ENCODE data around the gene SLC7A7. TPM values are rescaled to one million over a fixed set of nuclear protein-coding genes. Genes with fewer than 3 reads are reported as not detected.

SLC7A7 gene
- total and polyA plus RNA-seq, 10 of the 15 experiments (the other 5 are each of a cell fraction or from before 2014, with no cell fraction given) = 27.8 to 79.2 (median 50.8) TPM

DNA sequence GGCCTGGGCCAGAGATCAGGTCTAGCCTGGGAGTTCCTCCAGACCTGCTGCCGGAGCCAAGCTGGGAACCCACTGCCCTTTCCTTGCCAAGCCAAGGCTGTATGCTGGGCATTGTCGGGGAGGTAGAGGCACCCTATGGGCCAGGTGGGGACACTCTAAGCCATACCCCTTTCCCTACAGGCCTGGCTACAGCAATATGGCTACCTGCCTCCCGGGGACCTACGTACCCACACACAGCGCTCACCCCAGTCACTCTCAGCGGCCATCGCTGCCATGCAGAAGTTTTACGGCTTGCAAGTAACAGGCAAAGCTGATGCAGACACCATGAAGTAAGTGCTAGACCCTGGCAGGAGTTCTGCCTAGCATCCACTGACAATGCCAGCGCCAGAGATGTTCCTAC, 26.1 kb upstream of the SLC7A7 start:
- no TSS peak for BruUV-seq (replicated peaks)
- intact Hi-C loops (cut with micrococcal nuclease; ENCODE audit: unreplicated experiment) = no loop called here
- Histone ChIP-seq H3K79me2 (ENCODE audit: control insufficient read depth, insufficient read depth, low read length) (no peaks in the 10 kb centered on the region), H3K9ac (ENCODE audit: control insufficient read depth, insufficient read depth, low read length) (no peak overlapping the region), H3K4me3 (no peak overlapping the region), H3K27ac (ENCODE audit: control insufficient read depth, insufficient read depth) (no peak overlapping the region), H4K20me1 (ENCODE audit: control insufficient read depth, insufficient read depth) (no peaks in the 10 kb centered on the region), H3K9me3 (replicated peaks; ENCODE audit: control insufficient read depth, insufficient read depth, low read length) (no peaks in the 10 kb centered on the region), H3K4me2 (ENCODE audit: control insufficient read depth, insufficient read depth) (no peak overlapping the region), H3K36me3 (ENCODE audit: control insufficient read depth in 2 of 2, insufficient read depth in 2 of 2, low read length in 1 of 2) (no peaks in the 10 kb centered on the region), H3K4me1 (ENCODE audit: control insufficient read depth, insufficient read depth, low read length) (peaks cover 21% of the 10 kb centered on the region), H3K27me3 (replicated peaks in 1 of 2; ENCODE audit: control insufficient read depth in 2 of 2, insufficient read depth in 2 of 2, low read length in 1 of 2) (no peaks in the 10 kb centered on the region), H2AFZ (ENCODE audit: control insufficient read depth, low read depth, low read length) (no peak overlapping the region)
- ATAC-seq = no peak
- TF ChIP-seq, protein P1, sequence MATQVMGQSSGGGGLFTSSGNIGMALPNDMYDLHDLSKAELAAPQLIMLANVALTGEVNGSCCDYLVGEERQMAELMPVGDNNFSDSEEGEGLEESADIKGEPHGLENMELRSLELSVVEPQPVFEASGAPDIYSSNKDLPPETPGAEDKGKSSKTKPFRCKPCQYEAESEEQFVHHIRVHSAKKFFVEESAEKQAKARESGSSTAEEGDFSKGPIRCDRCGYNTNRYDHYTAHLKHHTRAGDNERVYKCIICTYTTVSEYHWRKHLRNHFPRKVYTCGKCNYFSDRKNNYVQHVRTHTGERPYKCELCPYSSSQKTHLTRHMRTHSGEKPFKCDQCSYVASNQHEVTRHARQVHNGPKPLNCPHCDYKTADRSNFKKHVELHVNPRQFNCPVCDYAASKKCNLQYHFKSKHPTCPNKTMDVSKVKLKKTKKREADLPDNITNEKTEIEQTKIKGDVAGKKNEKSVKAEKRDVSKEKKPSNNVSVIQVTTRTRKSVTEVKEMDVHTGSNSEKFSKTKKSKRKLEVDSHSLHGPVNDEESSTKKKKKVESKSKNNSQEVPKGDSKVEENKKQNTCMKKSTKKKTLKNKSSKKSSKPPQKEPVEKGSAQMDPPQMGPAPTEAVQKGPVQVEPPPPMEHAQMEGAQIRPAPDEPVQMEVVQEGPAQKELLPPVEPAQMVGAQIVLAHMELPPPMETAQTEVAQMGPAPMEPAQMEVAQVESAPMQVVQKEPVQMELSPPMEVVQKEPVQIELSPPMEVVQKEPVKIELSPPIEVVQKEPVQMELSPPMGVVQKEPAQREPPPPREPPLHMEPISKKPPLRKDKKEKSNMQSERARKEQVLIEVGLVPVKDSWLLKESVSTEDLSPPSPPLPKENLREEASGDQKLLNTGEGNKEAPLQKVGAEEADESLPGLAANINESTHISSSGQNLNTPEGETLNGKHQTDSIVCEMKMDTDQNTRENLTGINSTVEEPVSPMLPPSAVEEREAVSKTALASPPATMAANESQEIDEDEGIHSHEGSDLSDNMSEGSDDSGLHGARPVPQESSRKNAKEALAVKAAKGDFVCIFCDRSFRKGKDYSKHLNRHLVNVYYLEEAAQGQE (IDR thresholded peaks at IDR 0.05; ENCODE audit: low read depth, low read length) = no peak
- TF ChIP-seq, protein P2, sequence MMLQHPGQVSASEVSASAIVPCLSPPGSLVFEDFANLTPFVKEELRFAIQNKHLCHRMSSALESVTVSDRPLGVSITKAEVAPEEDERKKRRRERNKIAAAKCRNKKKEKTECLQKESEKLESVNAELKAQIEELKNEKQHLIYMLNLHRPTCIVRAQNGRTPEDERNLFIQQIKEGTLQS (IDR thresholded peaks at IDR 0.05; ENCODE audit: borderline replicate concordance, extremely low read depth, low read depth, low read length) = no peak
- no peak for TF ChIP-seq PML (IDR thresholded peaks at IDR 0.05; ENCODE audit: low read length)
- no peak for TF ChIP-seq FOXK2 (IDR thresholded peaks at IDR 0.05)
- no peak for TF ChIP-seq HDAC2 (IDR thresholded peaks at IDR 0.05)
- no peak for TF ChIP-seq BACH1 (IDR thresholded peaks at IDR 0.05; ENCODE audit: borderline replicate concordance)
- TF ChIP-seq ZSCAN29 (IDR thresholded peaks at IDR 0.05) = no peak
- no peak for TF ChIP-seq MYC (IDR thresholded peaks at IDR 0.05; ENCODE audit: insufficient read depth, insufficient read length, insufficient replicate concordance, low read length, severe bottlenecking)
- no peak for TF ChIP-seq NFYA (IDR thresholded peaks at IDR 0.05; ENCODE audit: borderline replicate concordance, low read depth, low read length)
- TF ChIP-seq NBN (IDR thresholded peaks at IDR 0.05) = no peak
- DNase-seq (ENCODE audit: low read depth, low spot score) = no peak
- SMC1A ChIA-PET (ENCODE audit: uncharacterized antibody, unreplicated experiment) = interaction anchor here (0.5 to 2.0 kb wide), 6 partner anchors 9 to 75 kb away, joined by 3 to 5 read pairs (median 4); partner anchors contain the start of gene OXA1L
- RAD21 ChIA-PET (ENCODE audit: unreplicated experiment) = interaction anchor here (1.0 kb wide), 1 partner anchor 19 kb away, joined by 3 read pairs; no protein-coding TSS in a partner anchor
- CTCF ChIA-PET = interaction anchor here (0.6 to 1.7 kb wide), 8 partner anchors 11 to 206 kb away, joined by 3 to 15 read pairs (median 4); no protein-coding TSS in a partner anchor
- FAIRE-seq = no peak
- POLR2A ChIA-PET = no interaction called here
- in situ Hi-C loops (cut with MboI) = loop anchor here (10.0 kb wide), 1 partner anchor 527 kb away; no protein-coding TSS in a partner anchor
- WGBS (ENCODE audit: insufficient coverage, insufficient replicate concordance, low lambda C conversion rate, missing lambda C conversion rate) = 92% methylated on average over 9 of the region's 9 CpGs

All from GM12878 (cell line).